Iris pigment epithelial cell (primary cell): ENCODE measurements around the gene TMPRSS6.

ENCODE experiments used
- DNase-seq: peaks from one replicate; pipeline ENCODE4 v3.0.0-alpha.2; 2011; ENCODE audit warnings: low read depth

TMPRSS6 gene

GRCh38 chr22:37109242-37109917, at the start of gene TMPRSS6:
TSS of gene TMPRSS6 (minus strand) at chr22:37109713. CDS start at chr22:37103417, 6,296 bp downstream.
- no peak for DNase-seq

DNA sequence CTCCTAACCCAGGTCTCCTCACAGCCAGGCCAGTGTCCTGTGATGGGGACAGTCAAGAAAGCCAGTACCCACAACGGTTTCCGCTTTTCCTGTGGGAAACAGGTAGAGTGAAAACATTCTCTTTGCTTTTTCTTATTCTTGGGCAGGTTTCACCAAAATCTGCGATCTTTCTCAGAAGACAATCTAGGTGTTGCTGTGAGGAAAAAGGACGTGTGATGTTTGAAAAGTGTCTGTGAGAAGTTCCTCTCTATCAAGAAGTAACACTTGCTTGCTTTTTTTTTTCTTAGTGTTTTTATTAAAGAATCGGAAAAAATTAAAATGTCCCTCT, 49.4 kb upstream of the TMPRSS6 start:
- no peak for DNase-seq

DNA sequence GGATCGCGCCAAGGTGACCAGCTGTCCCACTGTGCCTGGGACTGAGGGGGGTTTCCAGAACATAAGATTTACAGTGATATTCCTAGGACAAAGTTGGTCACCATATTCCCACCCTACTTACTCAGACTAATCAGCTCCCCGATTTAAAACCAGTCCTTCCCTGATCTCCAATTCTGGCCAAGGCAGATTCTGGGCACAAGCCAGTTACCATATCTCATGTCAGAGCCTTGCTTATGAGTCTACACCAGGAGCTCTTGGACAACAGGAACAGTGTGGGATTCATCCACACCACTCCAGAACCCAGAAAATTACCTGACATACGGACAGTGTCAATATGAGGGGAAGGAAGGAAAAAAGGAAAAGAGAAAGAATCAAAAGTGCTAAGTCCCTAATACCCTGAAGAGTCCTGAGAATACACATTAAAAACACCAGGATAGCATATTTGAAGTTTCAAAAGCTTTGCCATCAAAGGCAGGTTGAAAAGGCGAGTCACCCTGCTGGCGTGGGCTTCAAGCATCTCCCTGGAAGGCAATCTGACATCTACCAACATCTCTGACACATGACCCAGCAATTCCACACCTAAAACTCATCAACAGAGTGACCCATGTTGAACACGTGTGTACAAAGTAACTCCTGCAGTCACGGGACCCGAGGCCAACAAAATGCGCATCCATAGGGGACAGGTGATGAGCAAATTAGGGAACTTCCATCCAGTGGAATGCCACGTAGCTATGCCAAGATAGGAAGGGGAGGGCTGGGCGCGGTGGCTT, 48.2 kb upstream of the TMPRSS6 start:
- peak; percentile 31 for DNase-seq

GRCh38 chr22:37156686-37157435, 47.3 kb upstream of the TMPRSS6 start:
- no peak for DNase-seq

GRCh38 chr22:37155971-37156370, 46.5 kb upstream of the TMPRSS6 start:
- DNase-seq, result no peak

DNA sequence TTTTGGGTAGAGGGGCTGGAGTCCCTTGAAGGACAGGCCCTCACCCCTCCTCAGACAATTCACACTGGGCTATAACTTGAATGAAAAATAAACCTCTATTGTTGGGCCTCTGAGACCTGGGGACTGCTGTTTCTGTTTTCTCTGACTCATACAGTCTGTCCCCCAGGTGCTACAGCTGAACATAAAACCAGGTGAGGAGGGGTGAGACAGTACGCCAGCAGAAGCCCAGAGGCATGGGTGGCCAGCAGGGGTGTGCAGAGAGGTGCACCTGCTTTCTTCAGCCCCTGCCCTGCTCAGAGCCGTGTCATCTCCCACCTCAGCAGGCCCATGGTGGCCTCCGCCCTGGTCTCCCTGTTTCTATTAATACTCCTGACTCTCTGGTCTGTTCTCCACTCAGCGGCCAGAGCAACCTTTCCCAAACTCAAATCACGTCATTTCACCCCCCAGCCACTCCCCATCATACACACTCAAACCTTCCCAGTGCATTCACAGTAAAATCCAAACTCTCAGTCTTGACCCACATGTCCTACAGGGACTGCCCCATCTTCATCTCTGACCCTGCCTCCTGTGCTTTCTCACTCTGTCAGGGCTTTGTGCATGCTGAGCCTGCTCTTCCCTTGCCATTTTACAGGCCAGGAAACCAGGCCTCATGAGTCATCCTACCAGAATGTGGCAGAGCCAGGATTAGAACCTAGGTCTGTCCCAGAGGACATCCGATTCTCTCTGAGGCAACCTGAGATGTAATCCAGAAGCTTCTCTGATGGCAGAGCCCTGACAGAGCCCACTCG, 45.6 kb upstream of the TMPRSS6 start:
- peak; percentile 31 for DNase-seq

DNA sequence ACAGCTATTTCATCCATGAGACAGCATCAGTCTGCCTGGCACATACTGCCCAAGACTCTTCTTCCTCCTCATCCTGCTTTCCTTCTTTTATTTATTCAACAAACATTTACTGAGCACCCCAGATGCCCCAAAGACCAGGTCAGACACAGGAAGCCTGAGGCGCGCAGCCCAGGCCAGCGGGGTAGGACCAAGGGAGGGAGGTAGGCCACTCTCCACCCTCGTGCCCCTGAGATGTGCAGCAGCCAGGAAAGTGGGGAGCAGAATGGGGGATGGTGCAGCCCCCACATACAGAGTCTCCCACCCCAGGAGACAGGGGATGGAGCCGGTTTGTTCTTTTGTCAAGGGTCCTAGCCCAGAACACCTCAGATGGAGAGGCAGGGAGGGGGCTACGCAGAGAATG, 44.4 kb upstream of the TMPRSS6 start:
- DNase-seq, result no peak

GRCh38 chr22:37151401-37151800, 41.9 kb upstream of the TMPRSS6 start:
- no peak for DNase-seq

DNA sequence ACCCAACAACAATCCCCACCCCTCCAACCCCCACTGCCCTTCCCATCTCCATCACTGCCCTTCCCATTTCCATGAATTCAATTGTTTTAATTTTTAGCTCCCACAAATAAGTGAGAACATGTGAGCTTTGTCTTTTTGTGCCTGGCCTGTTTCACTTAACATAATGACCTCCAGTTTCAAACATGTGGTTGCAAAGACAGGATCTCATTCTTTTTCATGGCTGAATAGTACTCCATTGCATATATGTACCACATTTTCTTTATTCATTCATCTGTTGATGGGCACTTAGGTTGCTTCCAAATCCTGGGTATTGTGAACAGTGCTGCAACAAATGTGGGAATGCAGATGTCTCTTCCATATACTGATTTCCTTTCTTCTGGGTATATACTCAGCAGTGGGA, 41.2 kb upstream of the TMPRSS6 start:
- DNase-seq, result no peak

DNA sequence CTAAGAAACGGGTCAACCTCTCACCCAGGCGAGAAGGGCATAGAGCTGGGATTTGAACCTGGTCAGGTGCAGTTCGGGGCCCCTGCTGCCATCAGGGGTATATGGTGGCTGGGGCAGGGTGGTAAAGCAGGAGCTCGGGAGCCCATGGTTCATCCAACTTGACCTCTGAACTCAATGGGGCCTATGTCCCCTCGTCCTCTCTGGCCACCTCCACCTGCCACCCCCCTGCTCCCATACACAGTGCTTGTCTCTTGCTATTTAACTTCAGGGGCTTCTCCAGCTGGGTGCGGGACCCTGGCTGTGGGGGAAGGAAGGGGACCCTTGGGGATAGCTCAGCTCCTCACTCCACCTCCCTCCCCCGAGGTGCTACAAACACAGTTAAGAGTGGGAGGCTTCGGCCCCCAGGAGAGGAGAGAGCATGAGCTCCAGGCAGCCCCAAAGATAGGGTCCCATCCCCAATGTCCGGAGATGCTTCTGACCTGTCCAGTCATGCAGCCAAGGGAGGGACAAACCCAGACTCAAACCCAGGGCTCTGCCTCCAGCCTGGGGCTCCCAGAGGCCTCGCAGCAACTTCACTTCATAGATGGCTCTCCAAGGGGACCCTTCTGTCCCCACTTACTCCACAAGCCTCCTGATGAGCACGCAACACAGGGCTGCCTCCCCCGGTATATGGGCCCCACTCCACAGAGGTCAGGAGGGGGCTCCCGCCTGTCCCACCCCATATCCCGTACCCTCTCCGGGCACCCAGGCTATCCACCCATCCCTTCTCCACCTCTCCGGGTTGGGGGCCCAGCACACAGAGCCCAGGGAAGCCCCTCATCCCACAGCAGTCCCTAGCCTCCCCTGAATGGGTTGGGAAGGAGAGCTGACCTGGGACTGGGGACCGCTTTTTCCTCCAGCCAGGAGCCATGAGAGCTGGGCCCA, 39.5 kb upstream of the TMPRSS6 start:
- no peak for DNase-seq

- no peak for DNase-seq
Observed at GRCh38 chr22:37148031-37148651, 38.6 kb upstream of the TMPRSS6 start.

- DNase-seq, result no peak
Observed at GRCh38 chr22:37147186-37147990, 37.9 kb upstream of the TMPRSS6 start.

- DNase-seq, result no peak
Observed at GRCh38 chr22:37146507-37147180, 37.1 kb upstream of the TMPRSS6 start.

- no peak for DNase-seq
Observed at GRCh38 chr22:37146051-37146385, 36.5 kb upstream of the TMPRSS6 start.

GRCh38 chr22:37145180-37146050, 35.9 kb upstream of the TMPRSS6 start:
- no peak for DNase-seq

- no peak for DNase-seq
Observed at GRCh38 chr22:37144180-37144554, 34.7 kb upstream of the TMPRSS6 start.

GRCh38 chr22:37141971-37142370, 32.5 kb upstream of the TMPRSS6 start:
- no peak for DNase-seq

DNA sequence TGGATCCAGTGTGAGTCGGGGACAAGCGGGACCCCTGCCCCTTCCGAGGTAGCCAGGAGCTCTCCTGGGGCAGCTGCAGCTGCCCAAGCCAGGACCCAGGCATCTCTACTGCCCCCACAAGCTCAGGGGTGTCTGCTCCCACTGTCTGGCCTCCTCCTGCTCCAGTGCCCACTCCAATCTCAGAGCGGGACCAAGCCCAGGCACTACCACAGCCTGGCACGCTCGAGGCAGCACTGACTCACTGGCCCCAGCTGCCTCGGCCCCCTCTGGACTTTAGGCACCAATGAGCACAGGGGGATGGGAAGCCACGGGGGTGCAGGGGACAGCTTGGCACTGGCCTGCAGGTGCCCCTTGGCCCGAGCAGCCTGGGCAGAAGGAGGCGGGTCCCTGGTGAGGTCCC, 32.0 kb upstream of the TMPRSS6 start:
- no peak for DNase-seq
